ENCODE results near the gene PPP4R2. TPM values are rescaled to one million over a fixed set of nuclear protein-coding genes. Genes with fewer than 3 reads are reported as not detected.
A peak's percentile ranks its signal among the peaks of the same experiment; 100 is the strongest.

PPP4R2 gene
- total RNA-seq, 4 donors from 2014 or later: 22.7 to 38.9 (median 30.6) TPM

- H3K4me1 ChIP-seq: peaks cover 0 to 22% (median 0%) of the 10 kb centered on the region in 3 donors
- H3K27me3 ChIP-seq: no peaks in the 10 kb centered on the region
- H3K4me3 ChIP-seq: no peak overlapping the region
- WGBS, 2 donors: 24 to 33% methylated on average over 1 of the region's 1 CpG
- H3K27ac ChIP-seq: no peak overlapping the region
- no peak for DNase-seq
- intact Hi-C loops (cut with DNase I): no loop called here
- TF ChIP-seq CTCF (IDR thresholded peaks at IDR 0.05): no peak
- TF ChIP-seq POLR2A (IDR thresholded peaks at IDR 0.05): no peak
- H3K36me3 ChIP-seq: no peaks in the 10 kb centered on the region
- H3K9me3 ChIP-seq: no peaks in the 10 kb centered on the region
Measured at GRCh38 chr3:72976281-72976741, 20.3 kb upstream of the PPP4R2 start.

GRCh38 chr3:72977060-72977808 is 19.4 kb upstream of the PPP4R2 start:
- no peak for DNase-seq
- 63 to 79% methylated on average over 4 to 5 of the region's 5 CpGs for WGBS, 2 donors
- Histone ChIP-seq H3K27ac (no peak overlapping the region), H3K4me1 (peaks cover 0 to 22% (median 0%) of the 10 kb centered on the region in 3 donors), H3K36me3 (no peaks in the 10 kb centered on the region), H3K4me3 (no peak overlapping the region), H3K27me3 (no peaks in the 10 kb centered on the region), H3K9me3 (no peaks in the 10 kb centered on the region)
- TF ChIP-seq CTCF (IDR thresholded peaks at IDR 0.05) (peak in 1 of 6 experiments; percentile 24), POLR2A (IDR thresholded peaks at IDR 0.05) (no peak)
- intact Hi-C loops (cut with DNase I): no loop called here

- WGBS, 2 donors: 64 to 80% methylated on average over 3 of the region's 3 CpGs
- intact Hi-C loops (cut with DNase I): no loop called here
- H3K4me1 ChIP-seq: no peaks in the 10 kb centered on the region
- DNase-seq: no peak
- no peak for TF ChIP-seq POLR2A (IDR thresholded peaks at IDR 0.05)
- TF ChIP-seq CTCF (IDR thresholded peaks at IDR 0.05): no peak
- H3K4me3 ChIP-seq: no peak overlapping the region
- peaks cover 0 to 9% (median 3%) of the 10 kb centered on the region in 3 donors for H3K9me3 ChIP-seq
- H3K27me3 ChIP-seq: no peaks in the 10 kb centered on the region
- no peaks in the 10 kb centered on the region for H3K36me3 ChIP-seq
- H3K27ac ChIP-seq: no peak overlapping the region
Measured at GRCh38 chr3:72982609-72983366, 13.8 kb upstream of the PPP4R2 start.

GRCh38 chr3:72985576-72985975 is 11.0 kb upstream of the PPP4R2 start:
- Histone ChIP-seq H3K36me3 (no peaks in the 10 kb centered on the region), H3K27ac (no peak overlapping the region), H3K4me3 (no peak overlapping the region), H3K27me3 (no peaks in the 10 kb centered on the region), H3K4me1 (no peaks in the 10 kb centered on the region), H3K9me3 (peaks cover 0 to 9% (median 3%) of the 10 kb centered on the region in 3 donors)
- DNase-seq: no peak
- intact Hi-C loops (cut with DNase I): no loop called here
- no peak for TF ChIP-seq POLR2A (IDR thresholded peaks at IDR 0.05)
- no peak for TF ChIP-seq CTCF (IDR thresholded peaks at IDR 0.05)
- WGBS, 2 donors: 65 to 76% methylated on average over 1 of the region's 1 CpG

All from esophagus squamous epithelium (tissue), 5 donors.